HL-60 (cell line): ENCODE results near the gene ZBTB5.

Source experiments
- CTCF ChIP-seq: IDR thresholded peaks from one replicate; pipeline ENCODE4 v1.5.1; 2011; ENCODE audit warnings: low read length, control low read depth, inconsistent platforms; ENCODE audit not compliant: insufficient read depth
- GABPA ChIP-seq: IDR thresholded peaks from 2 replicates; pipeline ENCODE4 v1.6.1; 2012; ENCODE audit warnings: low read depth
- POLR2AphosphoS5 ChIP-seq: IDR thresholded peaks from 2 replicates; pipeline ENCODE4 v1.6.1; 2012; ENCODE audit warnings: low read depth
- REST ChIP-seq: IDR thresholded peaks from 2 replicates; pipeline ENCODE4 v1.6.1; 2012; ENCODE audit warnings: low read depth; ENCODE audit not compliant: insufficient replicate concordance

- no peak for TF ChIP-seq CTCF
- no peak for TF ChIP-seq GABPA
- TF ChIP-seq POLR2AphosphoS5, result no peak
- TF ChIP-seq REST, result no peak
These were observed 60.7 kb downstream of the ZBTB5 start for GRCh38 chr9:37404590-37404989.
